D341Med (cell line): Measurements from ENCODE around the gene IL32.

Experiments
- DNase-seq: peaks from one replicate; pipeline ENCODE4 v3.0.0; 2012; ENCODE audit warnings: low spot score

IL32 gene

GRCh38 chr16:3027983-3028715 lies 37.3 kb upstream of the IL32 start:
- peak; percentile 94 for DNase-seq

DNA sequence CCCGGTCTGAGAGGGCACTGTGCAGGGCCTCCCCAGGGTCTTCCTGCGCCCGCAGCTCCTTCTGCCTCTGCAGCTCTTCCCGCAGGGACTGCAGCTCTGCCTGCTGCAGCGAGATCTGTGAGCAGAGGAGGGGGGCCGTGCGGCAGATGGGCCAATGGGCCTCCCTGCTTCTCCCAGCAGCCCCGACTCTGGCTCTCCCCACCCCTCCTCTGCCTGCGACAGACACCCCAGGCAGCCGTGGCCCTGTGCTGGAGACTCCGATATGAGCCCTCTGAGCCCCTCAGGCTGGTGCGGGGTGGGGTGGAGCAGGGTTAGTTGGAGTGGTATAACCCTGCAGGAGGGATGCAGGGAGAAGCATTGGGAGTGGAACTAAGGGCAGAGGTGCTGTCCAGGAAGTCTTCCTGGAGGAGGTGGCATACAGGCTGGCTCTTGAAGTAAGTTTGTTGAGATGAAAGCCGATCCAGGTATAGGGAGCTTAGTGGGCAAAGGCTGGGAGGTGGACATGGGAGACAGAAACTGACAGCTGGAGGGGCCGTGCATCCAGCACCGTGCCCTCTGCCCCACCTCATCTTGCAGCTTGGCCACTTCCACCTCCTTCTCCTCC lies 36.6 kb upstream of the IL32 start:
- DNase-seq, result no peak

DNA sequence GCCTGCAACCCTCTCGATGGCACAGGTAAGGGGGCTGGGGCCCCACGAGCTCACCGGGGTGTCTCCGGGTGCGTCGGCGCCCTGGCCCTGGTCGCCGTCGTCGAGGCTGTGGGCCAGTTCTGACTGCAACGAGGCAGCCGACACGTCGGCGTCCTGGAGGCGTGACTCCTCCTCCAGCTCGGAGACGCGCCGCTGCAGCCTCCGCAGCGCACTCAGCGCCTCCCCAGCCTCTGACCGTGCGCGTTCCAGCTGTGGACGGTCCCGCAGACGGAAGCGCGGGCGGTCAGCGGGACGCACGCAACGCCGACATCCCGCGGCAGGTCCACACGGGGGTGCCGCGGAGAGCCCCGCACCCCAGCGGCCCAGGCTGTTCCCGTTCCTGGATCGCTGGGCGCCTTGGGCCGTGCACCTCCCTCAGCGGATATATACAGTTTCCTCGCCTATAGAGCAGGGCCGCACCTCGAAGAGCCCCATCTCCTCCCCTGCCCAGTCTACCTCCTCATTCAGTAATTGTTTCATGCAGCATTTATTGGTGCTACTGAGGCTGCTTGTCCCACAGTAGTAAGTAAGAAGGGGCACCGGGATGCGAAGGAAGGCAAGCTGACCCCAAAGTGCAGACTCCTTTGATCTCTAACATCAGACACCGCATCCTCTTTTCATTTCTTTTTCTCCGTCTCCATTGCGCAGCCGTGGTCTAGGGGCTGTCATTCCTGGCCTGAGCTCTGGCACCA lies 35.8 kb upstream of the IL32 start:
- no peak for DNase-seq

GRCh38 chr16:3030222-3031212 lies 34.9 kb upstream of the IL32 start:
- DNase-seq, result no peak

DNA sequence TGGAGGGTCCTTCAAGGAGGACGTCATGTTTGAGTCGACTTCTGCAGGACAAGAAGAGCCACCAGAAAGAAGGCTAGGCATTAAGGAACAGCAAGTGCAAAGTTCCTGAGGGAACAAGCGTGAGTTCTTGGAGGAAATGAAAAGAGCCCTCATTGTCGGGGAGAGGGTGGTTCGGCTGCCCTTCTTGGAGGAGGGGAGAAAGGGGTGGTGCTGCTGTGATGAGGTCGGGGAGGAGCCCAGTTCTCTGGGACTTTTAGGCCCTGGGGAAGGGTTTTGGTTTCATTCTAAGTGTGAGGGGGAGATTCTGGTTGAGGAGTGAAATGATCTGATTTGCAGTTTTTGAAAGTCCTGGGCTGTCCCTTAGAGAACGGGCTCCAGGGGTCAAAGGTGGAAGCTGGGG lies 32.8 kb upstream of the IL32 start:
- no peak for DNase-seq

GRCh38 chr16:3035289-3035971 lies 30.0 kb upstream of the IL32 start:
- no peak for DNase-seq

- no peak for DNase-seq
Measured at GRCh38 chr16:3035972-3036725, 29.3 kb upstream of the IL32 start.

GRCh38 chr16:3036726-3037315 lies 28.6 kb upstream of the IL32 start, which contains the start of gene BICDL2:
TSS of gene BICDL2 (minus strand) at chr16:3036944. CDS start at chr16:3035496, 1,448 bp downstream.
- no peak for DNase-seq

GRCh38 chr16:3038256-3038655 lies 27.2 kb upstream of the IL32 start:
- no peak for DNase-seq

- no peak for DNase-seq
Measured at GRCh38 chr16:3038896-3039295, 26.5 kb upstream of the IL32 start.

- DNase-seq, result no peak
Measured at GRCh38 chr16:3042376-3042775, 23.1 kb upstream of the IL32 start.

GRCh38 chr16:3044708-3045107 lies 20.7 kb upstream of the IL32 start:
- no peak for DNase-seq

DNA sequence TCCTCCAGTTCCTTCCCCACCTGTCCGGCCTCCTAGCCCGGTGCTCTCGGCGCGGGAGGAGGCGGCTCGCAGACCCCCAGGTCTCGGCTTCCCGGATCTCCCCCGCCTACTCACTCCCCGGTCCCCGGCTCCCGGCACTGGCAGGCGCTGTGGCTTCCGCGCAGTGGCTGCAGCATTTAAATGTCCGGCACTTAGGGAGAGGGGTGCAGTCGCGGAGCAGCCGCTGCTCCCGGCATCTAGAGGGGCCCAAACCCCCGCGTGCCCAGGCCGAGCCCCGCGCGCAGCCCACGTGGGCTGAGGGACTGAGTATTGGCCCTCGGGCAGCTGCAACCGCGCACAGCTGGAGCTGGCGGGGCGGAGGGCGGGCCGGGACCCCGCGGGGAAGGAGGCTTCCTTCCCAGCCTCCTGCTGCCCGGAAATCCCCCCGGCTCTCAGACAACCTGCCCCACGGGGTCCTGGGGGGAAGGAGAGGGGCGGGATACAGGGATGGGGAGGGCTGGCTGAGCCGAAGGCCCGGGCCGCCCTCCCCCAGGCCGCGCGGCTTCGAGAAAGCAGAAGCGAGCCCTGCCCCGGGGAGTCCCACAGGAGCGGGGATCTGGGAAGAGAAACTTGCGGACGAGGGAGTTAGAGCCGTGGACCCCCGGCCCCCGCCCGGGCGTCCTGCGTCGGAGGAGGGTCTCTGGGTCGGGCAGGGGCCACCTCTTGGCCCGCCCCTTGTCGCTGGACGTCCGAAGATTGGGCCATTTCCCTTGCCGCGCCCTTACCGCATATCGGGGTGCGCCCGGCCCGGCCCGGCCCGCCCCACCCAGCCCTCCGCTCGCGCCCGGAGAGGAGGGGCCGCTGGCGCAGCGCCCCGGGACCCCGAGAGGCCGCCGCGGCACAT lies 19.4 kb upstream of the IL32 start, which contains the start of gene MMP25:
TSS of gene MMP25 (plus strand) at position 804 of the 883 bp plus-strand sequence. CDS start 357 bp downstream, outside the sequence.
- DNase-seq, result no peak

DNA sequence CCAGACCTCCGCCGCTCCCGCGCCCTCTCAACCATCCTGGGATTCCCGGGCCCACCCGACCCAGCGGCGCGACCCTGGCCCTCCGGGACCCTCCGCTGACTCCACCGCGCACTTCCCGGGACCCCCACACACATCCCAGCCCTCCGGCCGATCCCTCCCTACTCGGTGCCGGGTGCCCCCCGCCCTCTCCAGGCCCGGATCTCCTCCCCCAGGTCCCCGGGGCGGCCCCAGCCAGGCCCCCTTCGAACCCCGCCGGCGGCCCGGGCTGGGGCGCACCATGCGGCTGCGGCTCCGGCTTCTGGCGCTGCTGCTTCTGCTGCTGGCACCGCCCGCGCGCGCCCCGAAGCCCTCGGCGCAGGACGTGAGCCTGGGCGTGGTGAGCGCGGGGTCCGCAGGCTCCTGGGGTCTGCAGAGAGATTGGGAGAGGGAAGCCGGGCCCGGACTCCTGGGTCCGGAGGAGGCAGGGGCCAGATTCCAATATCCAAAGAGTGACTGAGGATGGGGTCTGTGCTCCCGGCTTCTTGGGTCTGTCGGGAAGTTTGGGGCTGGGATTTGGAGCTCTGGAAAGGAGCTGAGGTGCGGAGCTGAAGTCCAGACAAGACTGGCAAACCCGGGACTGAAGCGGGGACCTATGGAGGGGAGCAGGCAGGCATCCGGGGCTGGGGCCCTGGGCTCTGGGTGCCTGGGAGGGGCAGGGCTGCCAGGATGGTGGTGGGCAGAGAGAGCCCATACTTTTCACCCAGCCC lies 18.6 kb upstream of the IL32 start:
- peak; percentile 63 for DNase-seq

- no peak for DNase-seq
Measured at GRCh38 chr16:3047387-3047720, 18.1 kb upstream of the IL32 start.

DNA sequence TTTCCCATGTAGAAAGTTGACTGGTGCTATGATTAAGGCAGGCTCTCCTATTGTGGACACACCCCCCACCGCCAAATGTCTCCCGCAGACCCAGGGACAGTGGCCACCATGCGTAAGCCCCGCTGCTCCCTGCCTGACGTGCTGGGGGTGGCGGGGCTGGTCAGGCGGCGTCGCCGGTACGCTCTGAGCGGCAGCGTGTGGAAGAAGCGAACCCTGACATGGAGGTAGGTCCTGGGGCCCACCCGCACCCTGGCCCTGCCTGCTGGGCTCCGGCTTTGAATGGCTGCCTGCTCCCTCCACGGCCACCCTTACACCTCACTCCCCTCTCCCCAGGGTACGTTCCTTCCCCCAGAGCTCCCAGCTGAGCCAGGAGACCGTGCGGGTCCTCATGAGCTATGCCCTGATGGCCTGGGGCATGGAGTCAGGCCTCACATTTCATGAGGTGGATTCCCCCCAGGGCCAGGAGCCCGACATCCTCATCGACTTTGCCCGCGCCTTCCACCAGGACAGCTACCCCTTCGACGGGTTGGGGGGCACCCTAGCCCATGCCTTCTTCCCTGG lies 15.4 kb upstream of the IL32 start:
- DNase-seq, result no peak

- DNase-seq, result no peak
Measured at GRCh38 chr16:3050487-3050886, 15.0 kb upstream of the IL32 start.

DNA sequence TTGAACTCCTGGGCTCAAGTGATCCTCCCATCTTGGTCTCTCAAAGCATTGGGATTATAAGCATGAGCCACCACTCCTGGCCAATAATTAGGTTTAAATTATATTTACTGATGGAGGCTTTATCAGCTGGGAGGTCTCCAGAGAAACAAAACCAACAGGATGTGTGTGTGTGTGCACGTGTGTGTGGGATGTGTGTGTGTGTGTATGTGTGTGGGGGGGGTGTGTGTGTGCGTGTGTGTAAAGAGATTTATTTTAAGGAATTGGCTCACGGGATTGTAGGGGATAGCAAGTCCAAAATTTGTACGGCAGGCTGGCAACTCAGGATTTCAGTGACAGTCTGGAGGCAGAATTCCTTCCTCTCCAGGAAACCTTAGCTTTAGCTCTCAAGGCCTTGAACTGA lies 14.4 kb upstream of the IL32 start:
- DNase-seq, result no peak
